ENCODE results near the gene OR10H1. TPM values are rescaled to one million over a fixed set of nuclear protein-coding genes. Genes with fewer than 3 reads are reported as not detected.
A peak's percentile ranks its signal among the peaks of the same experiment; 100 is the strongest.

OR10H1 gene
- total and polyA plus RNA-seq, 9 of the 15 experiments (the other 6 are each of a cell fraction or from before 2014, with no cell fraction given), result not detected

- TF ChIP-seq ETS1 (conservative IDR thresholded peaks at IDR 0.05; ENCODE audit: control insufficient read depth, low read depth, low read length), result no peak
- TF ChIP-seq NFRKB (IDR thresholded peaks at IDR 0.05; ENCODE audit: low read depth), result peak; percentile 36; the same call in 1 of the 2 replicates
- no peak for TF ChIP-seq ZBTB49 (CRISPR knock-in tag; IDR thresholded peaks at IDR 0.05; ENCODE audit: borderline replicate concordance)
- no peak for TF ChIP-seq SRSF3 (IDR thresholded peaks at IDR 0.05; ENCODE audit: insufficient read depth, low read length)
- no peak for TF ChIP-seq PHF21A (IDR thresholded peaks at IDR 0.05; ENCODE audit: borderline replicate concordance, low read depth)
- TF ChIP-seq RREB1 (CRISPR knock-in tag; IDR thresholded peaks at IDR 0.05), result no peak
- TF ChIP-seq ZNF695 (CRISPR knock-in tag; IDR thresholded peaks at IDR 0.05), result no peak
- TF ChIP-seq POLR3A (IDR thresholded peaks at IDR 0.05; ENCODE audit: borderline replicate concordance, extremely low read depth, insufficient read depth, insufficient read length), result no peak
- no peak for TF ChIP-seq SETDB1 (IDR thresholded peaks at IDR 0.05; ENCODE audit: low read length)
- TF ChIP-seq AFF4 (CRISPR knock-in tag; IDR thresholded peaks at IDR 0.05), result 0 out of 2 replicates have a peak, but pooled peaks have one; percentile 43
- no peak for TF ChIP-seq ZNF316 (IDR thresholded peaks at IDR 0.05)
Measured at GRCh38 chr19:15829306-15829698, 13.8 kb upstream of the OR10H1 start (continued).
